Activated CD8-positive, alpha-beta T cell treated with anti-CD3 and anti-CD28 coated beads for 36 hours (primary cell): ENCODE data around the gene KDELR3. TPM values are rescaled to one million over a fixed set of nuclear protein-coding genes. Genes with fewer than 3 reads are reported as not detected.

Experiments used
- ATAC-seq: fragments of 200-7000 bp; cut with Tn5 transposase; one replicate; pipeline ENCODE4 v1.10.0; 2021; ENCODE audit warnings: mild to moderate bottlenecking, moderate library complexity
- CTCF ChIA-PET: fragments of 350-600 bp; sonication (Branson Sonifier 250); formaldehyde crosslinking; loops from one replicate; lab custom pipeline; 2021; ENCODE audit warnings: antibody characterized with exemption; lab: Charles Lee
- POLR2A ChIA-PET: fragments of 350-600 bp; sonication (Branson Sonifier 250); formaldehyde crosslinking; loops from one replicate; lab custom pipeline; 2021; ENCODE audit warnings: antibody characterized with exemption; lab: Charles Lee
- DNase-seq: peaks from one replicate; pipeline ENCODE4 v3.0.0-alpha.2; 2020
- H3K27ac Mint-ChIP-seq: one replicate; pipeline ENCODE4 v1.8.0; 2021; ENCODE audit warnings: mild to moderate bottlenecking, mixed read lengths
- H3K27me3 Mint-ChIP-seq: one replicate; pipeline ENCODE4 v1.8.0; 2021; ENCODE audit warnings: mixed read lengths
- H3K36me3 Mint-ChIP-seq: one replicate; pipeline ENCODE4 v1.8.0; 2021; ENCODE audit warnings: low read depth, mixed read lengths
- H3K4me1 Mint-ChIP-seq: one replicate; pipeline ENCODE4 v1.8.0; 2021; ENCODE audit warnings: low read depth, mixed read lengths
- H3K4me3 Mint-ChIP-seq: one replicate; pipeline ENCODE4 v1.8.0; 2021; ENCODE audit warnings: mild to moderate bottlenecking, moderate library complexity, mixed read lengths
- H3K9me3 Mint-ChIP-seq: one replicate; pipeline ENCODE4 v1.8.0; 2021; ENCODE audit warnings: mixed read lengths
- intact Hi-C: fragments of 100-400 bp; cut with micrococcal nuclease; formaldehyde crosslinking; loops from one replicate; pipeline ENCODE4 v1.10.0; 2022
- total RNA-seq, 2 experiments: library from RNA; stranded (reverse); gene quantifications; one replicate each; pipeline ENCODE4 v1.2.3, GENCODE V29; 2021
- TF ChIP-seq, protein P1 (sequence below): fragments of 200-600 bp; IDR thresholded peaks from one replicate; pipeline ENCODE4 v1.8.0; 2022; ENCODE audit warnings: antibody characterized with exemption, mild to moderate bottlenecking

The KDELR3 gene
- total RNA-seq, 2 experiments from 2014 or later, result 1.7 to 2.1 TPM

DNA sequence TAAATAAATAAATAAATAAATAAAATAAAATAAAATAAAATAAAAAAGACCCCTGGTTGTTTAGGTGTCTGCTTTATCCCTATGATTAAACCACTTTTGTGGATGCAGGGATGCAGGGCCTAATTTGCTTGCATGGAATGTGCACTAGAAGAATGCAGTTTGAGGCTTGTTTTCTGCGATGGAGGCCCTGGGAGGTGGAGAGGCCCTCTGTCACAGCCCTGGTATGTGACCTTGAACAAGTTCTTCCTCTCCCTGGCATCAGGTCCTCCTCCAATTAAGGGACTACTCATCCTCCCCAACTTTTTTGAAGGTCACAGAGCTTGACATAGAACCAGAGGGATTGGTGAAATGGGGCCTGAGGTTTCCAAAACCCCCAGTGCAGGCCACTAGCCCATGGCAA is 35.6 kb upstream of the KDELR3 start:
- TF ChIP-seq, protein P1, sequence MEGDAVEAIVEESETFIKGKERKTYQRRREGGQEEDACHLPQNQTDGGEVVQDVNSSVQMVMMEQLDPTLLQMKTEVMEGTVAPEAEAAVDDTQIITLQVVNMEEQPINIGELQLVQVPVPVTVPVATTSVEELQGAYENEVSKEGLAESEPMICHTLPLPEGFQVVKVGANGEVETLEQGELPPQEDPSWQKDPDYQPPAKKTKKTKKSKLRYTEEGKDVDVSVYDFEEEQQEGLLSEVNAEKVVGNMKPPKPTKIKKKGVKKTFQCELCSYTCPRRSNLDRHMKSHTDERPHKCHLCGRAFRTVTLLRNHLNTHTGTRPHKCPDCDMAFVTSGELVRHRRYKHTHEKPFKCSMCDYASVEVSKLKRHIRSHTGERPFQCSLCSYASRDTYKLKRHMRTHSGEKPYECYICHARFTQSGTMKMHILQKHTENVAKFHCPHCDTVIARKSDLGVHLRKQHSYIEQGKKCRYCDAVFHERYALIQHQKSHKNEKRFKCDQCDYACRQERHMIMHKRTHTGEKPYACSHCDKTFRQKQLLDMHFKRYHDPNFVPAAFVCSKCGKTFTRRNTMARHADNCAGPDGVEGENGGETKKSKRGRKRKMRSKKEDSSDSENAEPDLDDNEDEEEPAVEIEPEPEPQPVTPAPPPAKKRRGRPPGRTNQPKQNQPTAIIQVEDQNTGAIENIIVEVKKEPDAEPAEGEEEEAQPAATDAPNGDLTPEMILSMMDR, result no peak
- Mint-ChIP-seq H3K4me3 (no peak overlapping the region), H3K4me1 (no peaks in the 10 kb centered on the region), H3K9me3 (no peaks in the 10 kb centered on the region), H3K27ac (no peak overlapping the region), H3K36me3 (no peaks in the 10 kb centered on the region), H3K27me3 (no peaks in the 10 kb centered on the region)
- intact Hi-C loops, result no loop called here
- POLR2A ChIA-PET, result no interaction called here
- DNase-seq, result no peak
- CTCF ChIA-PET, result no interaction called here
- ATAC-seq, result no peak

DNA sequence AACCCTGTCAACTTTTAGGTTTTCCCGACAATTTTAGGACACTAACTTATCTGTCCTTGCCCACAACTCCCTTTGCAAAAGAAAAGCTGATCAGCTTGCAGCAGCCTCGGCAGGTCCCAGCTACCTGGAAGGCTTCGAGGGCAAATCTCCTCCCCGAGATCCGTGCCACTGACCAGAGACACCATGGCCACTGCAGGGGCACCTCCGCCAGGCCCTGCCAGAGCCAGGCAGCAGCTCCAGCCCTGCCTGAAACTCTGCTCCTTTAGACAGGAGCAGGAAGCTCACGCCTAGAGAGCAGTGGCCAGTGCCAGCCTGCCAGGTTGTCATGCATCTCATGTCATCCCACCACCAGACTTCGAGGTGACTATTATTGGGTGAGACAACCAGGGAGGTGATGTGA is 34.0 kb upstream of the KDELR3 start:
- no peaks in the 10 kb centered on the region for H3K27me3 Mint-ChIP-seq
- intact Hi-C loops, result no loop called here
- no peaks in the 10 kb centered on the region for H3K9me3 Mint-ChIP-seq
- ChIA-PET POLR2A (interaction anchor here (1.5 kb wide), 1 partner anchor 9 kb away, joined by 3 read pairs; no protein-coding TSS in a partner anchor), CTCF (interaction anchor here (2.5 kb wide), 1 partner anchor 20 kb away, joined by 6 read pairs; no protein-coding TSS in a partner anchor)
- H3K36me3 Mint-ChIP-seq, result no peaks in the 10 kb centered on the region
- no peak for ATAC-seq
- no peak overlapping the region for H3K27ac Mint-ChIP-seq
- no peak for DNase-seq
- no peak overlapping the region for H3K4me3 Mint-ChIP-seq
- TF ChIP-seq, protein P1, result no peak
- no peaks in the 10 kb centered on the region for H3K4me1 Mint-ChIP-seq

DNA sequence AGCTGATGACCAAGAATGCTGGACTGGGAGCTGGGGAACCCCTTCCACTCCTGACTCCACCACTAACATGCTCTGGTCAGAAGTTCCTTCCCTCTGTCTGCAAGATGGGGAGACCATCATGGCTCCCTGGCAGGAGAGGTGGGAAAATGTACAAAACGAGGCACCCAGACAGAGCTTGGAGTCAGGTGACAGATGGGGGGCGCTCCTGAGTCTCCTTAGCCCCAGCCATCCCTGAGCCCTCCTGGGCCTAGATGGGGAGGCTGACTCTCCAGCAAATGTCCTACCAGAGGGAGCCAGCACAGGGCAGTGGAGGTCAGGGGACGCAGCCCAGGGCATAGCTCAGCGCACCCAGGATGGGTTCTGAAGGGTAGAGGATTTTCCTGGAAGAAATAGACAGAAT is 32.9 kb upstream of the KDELR3 start:
- no peaks in the 10 kb centered on the region for H3K4me1 Mint-ChIP-seq
- H3K27ac Mint-ChIP-seq, result no peak overlapping the region
- DNase-seq (peak; percentile 24), ATAC-seq (peak; percentile 42)
- no peaks in the 10 kb centered on the region for H3K27me3 Mint-ChIP-seq
- ChIA-PET CTCF (interaction anchor here (2.5 kb wide), 1 partner anchor 21 kb away, joined by 6 read pairs; no protein-coding TSS in a partner anchor), POLR2A (interaction anchor here (1.1 kb wide), 1 partner anchor 10 kb away, joined by 3 read pairs; no protein-coding TSS in a partner anchor)
- no peaks in the 10 kb centered on the region for H3K9me3 Mint-ChIP-seq
- no peaks in the 10 kb centered on the region for H3K36me3 Mint-ChIP-seq
- H3K4me3 Mint-ChIP-seq, result no peak overlapping the region
- intact Hi-C loops, result no loop called here
- TF ChIP-seq, protein P1, result no peak

DNA sequence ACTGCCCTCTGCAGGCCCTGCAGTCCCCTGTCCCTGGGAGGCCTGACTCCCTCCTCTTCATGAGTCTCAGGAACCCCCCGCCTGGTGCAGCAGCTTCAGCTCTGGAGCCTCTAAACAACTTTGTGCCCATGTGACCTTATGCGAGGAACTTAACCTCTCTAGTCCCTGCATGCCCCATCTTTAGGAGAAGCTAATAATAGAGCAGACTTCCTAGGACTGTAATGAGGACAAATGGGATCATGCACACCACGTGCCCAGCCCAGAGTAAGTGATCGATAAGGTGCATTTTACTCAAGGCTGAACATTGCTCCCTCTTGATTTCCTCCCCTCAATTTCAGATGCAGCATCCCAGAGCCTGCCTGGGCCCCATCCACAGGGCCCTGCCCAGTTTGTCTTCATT is 31.9 kb upstream of the KDELR3 start:
- intact Hi-C loops, result no loop called here
- ATAC-seq (no peak), DNase-seq (no peak)
- POLR2A ChIA-PET, result no interaction called here
- TF ChIP-seq, protein P1, result no peak
- CTCF ChIA-PET, result interaction anchor here (2.5 kb wide), 1 partner anchor 22 kb away, joined by 6 read pairs; no protein-coding TSS in a partner anchor
- H3K4me3 Mint-ChIP-seq, result no peak overlapping the region
- H3K9me3 Mint-ChIP-seq, result no peaks in the 10 kb centered on the region
- H3K36me3 Mint-ChIP-seq, result no peaks in the 10 kb centered on the region
- H3K4me1 Mint-ChIP-seq, result no peaks in the 10 kb centered on the region
- no peak overlapping the region for H3K27ac Mint-ChIP-seq
- no peaks in the 10 kb centered on the region for H3K27me3 Mint-ChIP-seq

DNA sequence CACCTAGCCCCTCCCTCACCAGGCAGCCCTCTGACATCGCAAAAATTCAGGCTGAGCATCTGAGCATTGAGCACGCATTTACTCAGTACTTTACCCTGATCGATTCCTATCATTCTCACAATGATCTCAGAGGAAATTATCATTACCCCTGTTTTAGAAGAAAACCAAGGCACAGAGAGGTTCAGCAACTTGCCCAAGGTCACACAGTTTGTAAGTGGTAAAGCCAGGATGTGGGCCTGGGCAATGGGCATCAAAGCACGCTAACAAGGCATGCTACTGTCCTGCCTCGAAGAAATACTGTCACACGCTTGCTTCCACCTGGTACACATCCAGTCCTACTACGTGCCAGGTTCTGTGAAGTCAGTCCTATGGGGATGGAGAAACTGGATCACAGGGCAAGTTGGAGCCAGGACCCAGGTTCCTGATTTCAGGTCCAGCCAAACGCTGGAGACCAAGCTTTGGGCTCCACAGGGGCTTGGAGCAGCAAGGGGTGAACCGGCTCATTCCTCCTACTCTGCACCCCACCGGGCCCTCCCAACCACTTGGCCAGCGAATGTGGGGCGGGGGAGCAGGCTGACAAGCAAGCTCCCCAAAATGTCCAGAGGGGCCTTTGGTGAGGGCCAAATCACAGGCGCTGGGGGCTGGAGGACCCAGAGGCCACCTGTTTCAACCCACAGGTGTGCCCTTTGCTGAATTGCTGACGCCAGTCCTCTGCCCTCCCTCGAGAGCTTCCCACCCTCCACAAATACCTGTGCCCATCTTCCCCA is 31.1 kb upstream of the KDELR3 start:
- ChIA-PET CTCF (no interaction called here), POLR2A (no interaction called here)
- no peaks in the 10 kb centered on the region for H3K9me3 Mint-ChIP-seq
- intact Hi-C loops, result no loop called here
- no peaks in the 10 kb centered on the region for H3K4me1 Mint-ChIP-seq
- H3K27ac Mint-ChIP-seq, result no peak overlapping the region
- TF ChIP-seq, protein P1, result no peak
- H3K4me3 Mint-ChIP-seq, result no peak overlapping the region
- ATAC-seq (no peak), DNase-seq (no peak)
- no peaks in the 10 kb centered on the region for H3K36me3 Mint-ChIP-seq
- no peaks in the 10 kb centered on the region for H3K27me3 Mint-ChIP-seq
